Activated CD8-positive, alpha-beta memory T cell treated with anti-CD3 and anti-CD28 coated beads for 1 hour (primary cell): Measurements from ENCODE around the gene UBASH3B.
"Not testable (repeated sequence)": the region's sequence is repeated elsewhere in the genome, so short reads cannot be mapped to it uniquely, and the experiment has no call there.

ENCODE experiments used
- DNase-seq, 2 donors: peaks; one replicate each; pipeline ENCODE4 v3.0.0-alpha.2; 2020; ENCODE audit warnings: low read depth in 1 of 2; ENCODE audit errors: extremely low read depth in 1 of 2

Gene UBASH3B, protein sequence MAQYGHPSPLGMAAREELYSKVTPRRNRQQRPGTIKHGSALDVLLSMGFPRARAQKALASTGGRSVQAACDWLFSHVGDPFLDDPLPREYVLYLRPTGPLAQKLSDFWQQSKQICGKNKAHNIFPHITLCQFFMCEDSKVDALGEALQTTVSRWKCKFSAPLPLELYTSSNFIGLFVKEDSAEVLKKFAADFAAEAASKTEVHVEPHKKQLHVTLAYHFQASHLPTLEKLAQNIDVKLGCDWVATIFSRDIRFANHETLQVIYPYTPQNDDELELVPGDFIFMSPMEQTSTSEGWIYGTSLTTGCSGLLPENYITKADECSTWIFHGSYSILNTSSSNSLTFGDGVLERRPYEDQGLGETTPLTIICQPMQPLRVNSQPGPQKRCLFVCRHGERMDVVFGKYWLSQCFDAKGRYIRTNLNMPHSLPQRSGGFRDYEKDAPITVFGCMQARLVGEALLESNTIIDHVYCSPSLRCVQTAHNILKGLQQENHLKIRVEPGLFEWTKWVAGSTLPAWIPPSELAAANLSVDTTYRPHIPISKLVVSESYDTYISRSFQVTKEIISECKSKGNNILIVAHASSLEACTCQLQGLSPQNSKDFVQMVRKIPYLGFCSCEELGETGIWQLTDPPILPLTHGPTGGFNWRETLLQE

DNA sequence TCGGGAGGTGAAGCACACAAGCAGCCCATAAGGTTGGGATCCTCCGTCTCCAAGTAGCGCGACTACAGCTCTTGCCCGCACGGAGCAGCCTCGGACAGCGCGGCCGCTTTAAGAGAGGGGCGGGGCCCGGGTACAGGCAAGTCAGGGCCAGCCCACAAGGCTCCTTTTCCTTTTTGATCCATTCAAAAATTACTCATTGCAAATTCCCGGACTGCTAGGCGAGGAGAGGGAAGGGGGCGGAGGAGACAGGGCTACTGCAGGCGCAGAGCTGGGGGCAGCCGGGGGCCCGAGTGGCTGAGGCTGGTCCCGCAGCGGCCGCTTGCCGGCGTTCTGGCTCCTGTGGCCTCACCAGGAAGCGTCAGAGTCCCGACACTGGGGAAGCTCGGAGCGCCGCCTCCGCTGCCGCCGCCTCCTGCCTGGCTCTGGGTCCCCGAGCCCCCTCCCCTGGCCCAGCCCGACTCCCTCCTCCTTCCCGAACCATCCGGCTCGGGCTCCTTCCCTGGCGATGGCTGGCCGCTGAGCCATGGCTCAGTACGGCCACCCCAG is at the start of gene UBASH3B:
Gene UBASH3B (plus strand): TSS at position 196 of the 546 bp plus-strand sequence. CDS start 328 bp downstream, at position 524.
- DNase-seq, result peak in 1 of 2 donors; percentile 49

DNA sequence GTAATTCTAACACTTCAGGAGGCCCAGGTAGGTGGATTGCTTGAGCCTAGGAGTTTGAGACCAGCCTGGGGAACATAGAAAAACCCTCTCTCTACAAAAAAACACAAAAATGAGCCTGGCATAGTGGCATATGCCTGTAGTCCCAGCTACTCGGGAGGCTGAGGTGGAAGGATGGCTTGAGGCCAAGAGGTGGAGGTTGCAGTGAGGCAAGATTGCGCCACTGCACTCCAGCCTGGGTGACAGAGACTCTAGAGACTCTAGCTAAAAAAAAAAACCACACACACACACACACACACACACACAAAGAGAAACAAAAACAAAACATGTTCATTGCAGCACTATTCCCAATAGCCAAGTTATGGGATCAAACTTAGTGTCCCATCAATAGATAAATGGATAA is 48.4 kb upstream of the UBASH3B start:
- DNase-seq, result not testable (repeated sequence)

DNA sequence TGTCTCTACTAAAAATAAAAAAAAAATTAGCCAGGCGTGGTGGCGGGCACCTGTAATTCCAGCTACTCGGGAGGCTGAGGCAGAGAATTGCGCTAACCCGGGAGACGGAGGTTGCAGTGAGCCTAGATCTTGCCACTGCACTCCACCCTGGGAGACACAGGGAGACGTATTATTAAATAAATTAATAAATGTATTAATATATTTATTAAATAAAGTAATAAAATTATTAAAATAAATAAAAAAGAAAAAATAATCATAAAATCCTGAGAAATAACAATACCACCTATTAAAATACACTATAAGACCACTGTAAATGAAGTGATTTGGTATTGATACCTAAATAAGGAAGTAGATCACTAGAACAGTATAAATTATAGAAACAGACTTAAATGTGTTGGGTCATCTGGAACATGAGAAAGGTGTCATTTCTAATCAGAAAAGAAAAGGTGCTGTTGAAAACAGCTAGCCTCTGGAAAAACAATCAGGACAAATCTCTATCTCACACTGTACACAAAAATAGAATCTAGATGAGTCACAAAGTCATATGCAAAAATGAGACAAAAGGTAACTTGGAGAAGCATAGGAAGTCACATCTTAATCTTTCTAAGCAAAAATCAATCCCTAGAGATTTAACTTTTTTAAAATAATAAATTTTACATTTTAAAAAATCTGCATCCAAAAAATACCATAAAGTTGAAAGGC is 43.2 kb upstream of the UBASH3B start:
- no peak for DNase-seq

DNA sequence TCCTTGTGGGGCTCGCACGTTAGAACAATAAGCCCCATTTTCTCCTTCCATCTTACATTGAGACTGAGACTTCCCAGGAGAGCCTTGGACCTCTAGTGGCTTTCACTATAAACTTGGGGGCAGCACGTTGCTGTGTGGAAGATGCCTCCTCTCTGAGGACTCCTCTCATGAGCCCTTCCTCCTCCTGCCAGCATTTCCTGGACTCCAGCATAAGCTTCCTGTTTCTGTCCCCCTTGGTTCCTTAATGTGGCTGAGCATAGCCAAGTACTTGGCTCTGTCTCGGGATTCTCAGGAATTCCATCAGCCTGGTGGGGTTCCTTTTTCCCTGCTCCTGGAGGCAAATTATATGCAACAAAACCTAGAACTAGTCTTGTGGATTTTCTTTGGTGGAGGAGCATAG is 38.8 kb upstream of the UBASH3B start:
- no peak for DNase-seq

DNA sequence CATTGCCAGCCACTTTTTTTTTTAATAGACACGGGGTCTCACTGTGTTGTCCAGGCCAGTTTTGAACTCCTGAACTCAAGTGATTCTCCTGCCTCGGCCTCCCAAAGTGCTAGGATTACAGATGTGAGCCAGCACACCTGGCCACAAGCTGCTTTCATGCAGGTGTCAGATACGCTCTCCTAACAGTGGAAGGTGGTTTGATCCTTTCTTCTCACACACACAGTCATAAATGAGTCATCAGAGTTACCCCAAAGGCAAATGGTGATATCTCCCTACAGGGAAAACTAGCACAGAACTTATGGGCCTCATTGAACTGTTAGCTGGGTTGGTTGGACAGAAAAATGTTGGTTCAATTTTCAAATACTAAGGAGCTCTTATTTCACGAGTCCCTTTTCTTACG is 38.2 kb upstream of the UBASH3B start:
- DNase-seq, result no peak

DNA sequence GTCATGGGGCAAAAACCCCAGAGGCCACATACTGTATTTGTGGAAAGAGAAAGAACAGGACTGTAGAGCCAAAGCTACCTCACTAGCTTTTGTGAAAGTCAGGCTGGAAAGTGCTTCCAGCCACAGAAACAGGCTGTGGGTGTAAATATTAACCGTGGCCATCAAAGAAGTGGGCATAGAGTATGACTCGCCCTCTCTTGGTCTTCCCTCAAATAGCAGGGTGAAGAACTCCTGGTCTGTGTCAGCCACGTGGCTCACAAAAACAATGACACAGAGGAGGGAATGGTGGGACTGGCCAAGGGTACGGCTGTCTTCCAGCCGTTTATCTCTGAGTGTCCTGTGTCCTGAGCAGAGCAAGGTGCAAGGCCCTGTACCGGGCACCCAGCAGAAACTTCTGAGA is 37.6 kb upstream of the UBASH3B start:
- DNase-seq, result no peak

DNA sequence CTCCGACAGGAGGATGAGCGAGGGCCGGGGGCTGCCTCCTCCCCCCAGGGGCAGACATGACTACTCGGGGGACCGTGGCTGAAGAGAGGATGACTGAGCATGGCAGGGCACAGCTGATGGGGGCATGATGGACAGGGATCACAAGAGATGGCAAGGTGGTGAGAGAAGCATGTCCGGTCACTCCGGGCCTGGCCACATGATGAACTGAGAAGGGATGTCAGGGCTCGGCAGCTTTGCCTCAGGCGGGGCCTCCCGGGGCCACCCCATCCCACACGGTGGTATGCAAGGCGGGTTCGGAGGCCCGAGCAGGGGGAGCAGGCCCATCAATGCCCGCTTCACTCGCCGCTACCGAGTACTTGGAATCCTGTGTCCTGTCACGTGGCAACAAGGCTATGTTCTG is 36.6 kb upstream of the UBASH3B start:
- no peak for DNase-seq

DNA sequence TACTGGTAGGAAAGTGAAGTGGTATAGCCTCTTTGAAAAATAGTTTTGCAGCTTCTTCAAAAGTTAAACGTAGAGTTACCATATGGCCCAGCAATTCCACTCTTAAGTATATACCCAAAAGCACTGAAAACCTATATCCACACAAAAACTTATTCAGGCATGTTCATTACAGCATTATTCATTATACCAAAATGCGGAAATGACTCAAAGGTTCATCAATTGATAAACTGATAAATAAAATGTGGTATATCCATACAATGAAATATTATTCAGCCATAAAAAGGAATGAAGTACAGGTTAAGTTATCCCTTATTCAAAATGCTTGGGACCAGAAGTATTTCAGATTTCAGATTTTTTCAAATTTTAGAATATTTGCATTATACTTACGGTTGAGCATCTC is 35.8 kb upstream of the UBASH3B start:
- DNase-seq, result no peak

DNA sequence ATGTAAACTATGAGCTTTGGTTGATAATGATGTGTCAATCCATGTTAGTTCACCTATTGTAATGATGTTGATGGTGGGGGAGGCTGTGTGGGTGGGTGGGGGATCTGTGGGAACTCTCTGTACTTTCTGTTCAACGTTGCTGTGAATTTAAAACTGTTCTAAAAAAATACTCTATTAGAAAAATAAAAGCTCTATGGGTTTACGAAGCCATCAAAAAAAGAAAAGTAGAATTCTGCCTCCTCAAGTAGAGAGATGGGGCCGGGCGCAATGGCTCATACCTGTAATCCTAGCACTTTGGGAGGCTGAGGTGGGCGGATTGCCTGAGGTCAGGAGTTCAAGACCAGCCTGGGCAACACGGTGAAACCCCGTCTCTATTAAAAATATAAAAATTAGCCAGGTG is 30.0 kb upstream of the UBASH3B start:
- DNase-seq, result not testable (repeated sequence)

DNA sequence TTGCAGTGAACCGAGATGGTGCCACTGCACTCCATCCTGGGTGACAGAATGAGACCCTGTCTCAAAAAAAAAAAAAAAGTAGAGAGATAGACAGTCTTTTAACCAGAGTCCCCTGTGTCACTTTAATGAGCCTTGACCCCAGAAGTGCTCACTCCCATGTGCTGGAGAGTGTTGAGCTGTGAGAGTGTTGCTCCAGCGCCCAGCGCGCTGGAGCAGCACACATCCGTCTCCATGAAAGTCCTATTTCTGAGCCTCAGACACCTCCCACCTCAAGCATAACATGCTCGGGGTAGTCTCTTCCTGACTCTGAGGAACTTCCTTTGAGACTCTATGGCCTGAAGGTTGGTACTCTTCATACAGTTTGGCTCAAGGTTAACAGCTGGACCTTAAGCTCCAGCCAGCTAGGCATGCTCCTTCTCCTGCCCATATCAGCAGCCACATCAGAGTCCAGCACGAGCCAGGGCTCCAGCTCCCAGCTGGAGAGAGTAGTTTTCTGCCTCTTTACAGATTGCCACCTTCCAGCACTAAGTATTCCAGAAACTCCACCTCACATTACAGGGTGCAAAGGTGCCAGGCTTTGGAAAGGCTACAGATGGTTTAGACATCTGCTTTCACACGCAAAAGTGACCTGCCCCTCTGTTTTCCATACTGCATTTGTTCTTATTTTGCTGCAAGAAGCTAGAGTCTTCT is 29.4 kb upstream of the UBASH3B start:
- DNase-seq, result no peak

DNA sequence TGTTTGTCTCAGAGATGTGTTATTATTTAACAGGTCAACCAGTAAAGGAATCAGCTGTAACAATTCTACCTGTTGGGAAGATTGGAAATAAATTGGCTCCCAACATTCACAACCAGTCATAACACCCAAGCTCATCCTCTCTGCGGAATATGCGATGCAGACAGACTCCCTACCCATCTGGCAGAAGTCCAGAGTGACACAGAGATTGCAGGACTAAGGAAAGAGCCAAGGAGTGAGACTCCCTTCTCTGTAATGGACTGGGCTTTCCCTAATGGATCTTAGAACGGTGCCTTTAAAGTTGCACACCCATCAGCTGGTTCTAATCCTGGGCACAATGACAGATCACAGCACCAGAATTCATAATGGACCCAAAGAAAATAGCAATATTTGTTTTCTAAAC is 27.8 kb upstream of the UBASH3B start:
- DNase-seq, result no peak

DNA sequence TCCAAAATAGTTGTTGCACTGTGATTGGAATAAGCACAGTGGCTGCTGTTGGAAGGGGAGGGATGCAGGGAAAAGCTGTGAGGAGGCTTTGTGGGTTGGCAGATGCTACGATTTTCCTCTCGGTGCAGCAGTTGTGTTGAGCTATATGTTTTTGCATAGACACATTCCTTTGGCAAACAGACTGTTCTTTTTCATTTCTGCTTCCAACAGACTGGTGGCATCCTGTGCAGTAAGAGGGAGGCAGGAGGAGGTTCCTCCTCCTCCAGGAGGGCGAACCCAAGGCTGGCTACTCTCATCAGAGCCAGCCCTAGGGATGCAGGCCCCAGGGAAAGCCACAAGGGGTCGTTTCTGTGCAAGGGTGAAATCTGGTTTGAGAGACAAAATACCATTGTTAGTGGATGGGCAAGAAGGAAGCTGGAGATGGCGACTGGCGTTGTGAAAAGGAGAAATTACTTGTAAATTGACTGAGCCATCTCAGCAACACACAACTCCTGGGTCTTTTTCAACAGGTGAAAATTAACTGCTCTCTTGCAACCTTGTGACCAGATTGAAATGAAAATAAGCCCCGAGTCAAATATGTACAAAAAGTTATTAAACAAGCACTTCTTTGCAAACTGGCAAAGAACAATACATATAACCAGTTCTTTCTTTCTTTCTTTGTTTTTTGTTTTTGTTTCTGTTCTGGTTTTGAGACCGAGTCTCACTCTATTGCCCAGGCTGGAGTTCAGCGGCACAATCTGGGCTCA is 26.5 kb upstream of the UBASH3B start:
- peak; percentile 37 to 50 for DNase-seq

DNA sequence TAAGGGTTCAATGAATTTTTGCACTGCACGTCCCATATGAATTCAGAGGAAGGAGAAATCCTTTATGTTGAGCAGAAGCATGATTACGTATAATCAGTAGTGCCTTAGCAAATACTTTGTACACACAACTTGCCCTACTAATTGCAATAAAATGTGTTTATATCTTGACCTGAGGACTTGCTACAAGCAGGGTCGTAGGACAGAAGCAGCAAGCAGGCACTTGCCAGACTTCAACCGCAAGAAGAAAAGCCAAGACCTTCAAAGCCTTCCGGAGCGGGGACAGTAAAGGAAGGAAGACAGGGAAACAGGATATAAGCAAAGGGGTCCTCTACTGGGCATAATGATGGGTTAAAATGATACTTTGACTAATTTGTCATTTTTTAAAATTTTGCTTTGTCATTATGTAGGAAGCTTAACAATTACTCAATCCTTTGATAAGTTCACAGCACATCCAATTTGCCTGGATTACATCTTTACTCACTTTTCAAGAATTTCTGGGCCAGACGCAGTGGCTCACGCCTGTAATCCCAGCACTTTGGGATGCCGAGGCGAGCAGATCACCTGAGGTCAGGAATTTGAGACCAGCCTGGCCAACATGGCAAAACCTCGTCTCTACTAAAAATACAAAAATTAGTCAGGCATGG is 23.2 kb upstream of the UBASH3B start:
- DNase-seq, result no peak

DNA sequence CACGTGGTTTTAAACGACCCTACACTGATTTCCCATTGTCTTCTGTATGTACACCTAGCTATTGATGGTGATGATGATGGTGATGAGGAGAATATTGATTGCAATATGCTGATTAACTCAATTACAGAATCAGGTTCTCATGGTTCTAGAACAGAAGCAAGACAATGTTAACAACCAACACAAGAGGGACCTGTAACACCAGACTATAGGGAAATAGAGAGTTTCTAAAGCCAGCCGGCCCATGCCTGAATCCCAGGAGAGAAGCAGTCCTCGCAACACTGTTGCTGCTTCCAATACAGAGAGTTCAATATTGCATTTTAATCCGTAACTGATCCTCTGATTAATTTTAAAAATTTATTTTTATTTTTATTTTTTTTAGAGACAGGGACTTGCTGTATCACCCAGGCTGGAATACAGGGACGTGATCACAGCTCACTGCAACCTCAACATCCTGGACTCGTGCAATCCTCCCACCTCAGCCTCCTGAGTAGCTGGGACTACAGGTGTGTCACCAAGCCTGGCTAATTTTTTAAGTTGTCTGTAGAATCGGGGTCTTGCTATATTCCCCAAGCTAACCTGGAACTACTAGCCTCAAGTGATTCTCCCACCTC is 22.2 kb upstream of the UBASH3B start:
- DNase-seq, result no peak

DNA sequence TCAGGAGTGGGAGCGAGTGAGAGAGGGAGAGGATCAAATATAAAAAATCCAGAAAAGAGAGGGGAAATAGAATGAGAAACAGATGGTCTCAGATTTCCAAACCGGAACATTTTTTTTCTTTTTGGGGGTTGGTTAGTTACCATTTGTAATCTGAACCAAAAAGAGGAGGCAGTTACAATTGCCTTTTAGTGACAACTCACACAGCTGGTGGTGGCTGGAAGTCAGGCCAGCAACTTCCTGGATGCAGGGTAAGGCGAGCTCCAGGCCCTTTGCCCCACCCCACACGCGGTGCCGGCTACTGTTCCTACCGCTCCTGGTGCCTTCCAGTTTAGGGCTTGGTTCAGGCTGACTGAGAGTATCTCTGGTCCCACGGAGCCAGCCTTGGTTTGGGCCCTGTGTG is 21.0 kb upstream of the UBASH3B start:
- no peak for DNase-seq

DNA sequence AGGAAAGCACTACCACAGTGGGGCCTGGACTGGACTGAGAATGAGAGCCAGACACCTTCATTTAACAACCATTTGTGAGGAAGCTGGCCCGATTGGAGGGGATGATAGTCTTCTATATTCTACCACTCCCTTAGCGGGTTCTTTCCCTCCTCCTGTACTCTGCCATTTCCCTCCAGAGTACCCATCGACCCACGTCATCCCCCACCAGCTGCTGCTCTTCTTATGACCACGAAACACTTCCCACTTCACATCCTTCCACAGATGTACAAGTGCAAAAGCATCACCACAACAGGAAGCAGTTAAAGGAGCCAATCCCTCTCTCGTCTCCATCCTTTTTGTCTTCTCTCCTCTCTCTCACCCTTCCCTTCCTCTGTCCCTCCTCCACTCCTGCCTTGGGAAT is 18.0 kb upstream of the UBASH3B start:
- no peak for DNase-seq

DNA sequence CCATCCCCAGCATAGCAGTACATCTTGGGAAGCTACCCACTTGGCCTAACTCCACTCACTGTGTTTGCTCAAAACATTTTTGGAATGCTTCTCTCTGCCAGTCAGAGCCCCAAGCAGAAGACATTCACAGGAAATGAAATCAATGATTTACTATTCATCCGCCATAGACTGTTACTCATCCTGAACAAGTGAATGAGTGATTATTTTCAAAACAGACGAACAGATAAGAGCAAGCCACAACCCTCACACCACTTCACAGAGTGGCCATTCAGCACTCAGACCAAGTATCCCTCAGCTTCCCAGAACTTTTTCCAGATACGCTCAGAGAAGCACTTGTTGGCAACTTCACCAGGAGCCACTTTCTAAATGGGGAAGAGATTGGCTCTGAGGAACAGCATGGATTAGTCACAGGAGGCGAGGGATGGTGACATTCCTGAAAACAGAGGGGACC is 13.0 kb upstream of the UBASH3B start:
- DNase-seq, result no peak

DNA sequence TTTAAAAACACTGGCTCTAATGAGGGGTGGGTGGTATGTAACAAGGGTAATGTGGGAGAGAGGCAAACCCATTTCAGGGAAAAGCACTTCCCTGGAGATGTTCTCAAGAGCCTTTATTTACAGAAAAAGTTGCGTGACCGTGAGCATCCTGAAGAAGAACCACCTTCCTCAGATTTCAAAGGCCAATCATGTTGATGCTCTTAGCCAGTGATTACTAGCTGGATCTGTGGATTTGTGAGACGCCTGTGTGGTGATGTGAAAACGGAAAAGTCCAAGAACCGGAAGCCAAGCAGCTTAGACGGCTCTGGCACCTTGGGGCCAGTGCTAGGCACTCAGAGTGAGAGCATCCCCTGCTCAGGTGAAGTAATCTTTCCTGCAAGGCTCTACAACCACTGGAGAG is 12.6 kb upstream of the UBASH3B start:
- no peak for DNase-seq

DNA sequence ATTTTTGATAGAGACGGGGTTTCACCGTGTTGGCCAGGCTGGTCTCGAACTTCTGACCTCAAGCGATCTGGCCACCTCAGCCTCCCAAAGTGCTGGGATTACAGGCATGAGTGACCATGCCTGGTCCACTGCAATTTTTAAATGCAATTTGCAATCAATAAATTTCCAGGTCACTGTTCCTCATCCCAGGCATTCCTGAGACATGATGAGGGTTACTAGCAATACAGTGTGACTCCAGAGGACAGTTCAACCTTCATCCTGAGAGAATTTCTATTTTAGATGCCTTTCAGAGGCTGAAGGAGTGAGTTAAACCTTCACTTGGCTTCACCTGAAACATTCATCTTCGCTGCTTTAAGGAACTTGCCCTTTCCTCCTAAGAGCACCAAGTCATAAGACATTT is 9.7 kb upstream of the UBASH3B start:
- no peak for DNase-seq
